ENCODE data around the gene MSGN1.

The MSGN1 gene

DNA sequence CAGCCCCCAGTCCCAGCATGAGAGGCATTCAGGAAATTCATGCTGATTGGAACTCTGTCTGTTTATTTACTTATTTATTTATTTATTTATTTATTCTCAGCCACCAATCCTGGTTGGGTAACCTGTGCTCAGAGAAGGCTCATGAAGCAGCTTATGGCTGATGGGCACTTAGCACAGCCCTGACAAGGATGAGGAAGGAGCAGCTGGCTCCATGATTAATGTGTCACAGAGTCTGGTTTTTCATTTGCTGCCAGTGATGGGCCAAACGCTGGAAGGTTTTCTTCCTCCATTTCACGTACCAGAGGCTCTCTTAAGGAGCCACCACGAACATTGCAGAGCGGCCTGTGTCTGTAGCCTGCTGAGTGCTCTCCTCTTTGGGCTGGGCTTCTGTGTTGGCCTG, 33.9 kb downstream of the MSGN1 start:
- DNase-seq = no peak

GRCh38 chr2:17851731-17852585, 35.7 kb downstream of the MSGN1 start:
- peak; percentile 78 for DNase-seq

DNA sequence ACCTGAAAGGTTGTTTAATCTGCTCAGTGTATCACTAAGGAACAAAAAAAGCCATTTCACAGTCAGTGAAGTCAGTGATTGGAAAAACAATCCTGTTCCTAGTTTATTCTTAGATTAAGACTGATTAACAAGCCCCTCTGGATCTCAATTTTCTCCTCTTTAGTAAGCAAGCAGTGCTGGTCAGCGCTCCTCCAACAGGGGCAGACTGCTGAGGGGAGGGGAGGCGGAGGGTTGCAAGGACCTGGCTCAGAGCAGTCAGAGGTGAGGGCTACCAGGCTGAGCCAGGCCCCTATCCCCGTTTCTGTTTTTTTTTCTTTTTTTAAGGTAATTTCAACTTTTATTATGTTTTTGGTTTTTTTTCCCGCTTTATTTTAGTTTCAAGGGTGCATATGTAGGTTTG, 37.5 kb downstream of the MSGN1 start:
- DNase-seq = no peak

DNA sequence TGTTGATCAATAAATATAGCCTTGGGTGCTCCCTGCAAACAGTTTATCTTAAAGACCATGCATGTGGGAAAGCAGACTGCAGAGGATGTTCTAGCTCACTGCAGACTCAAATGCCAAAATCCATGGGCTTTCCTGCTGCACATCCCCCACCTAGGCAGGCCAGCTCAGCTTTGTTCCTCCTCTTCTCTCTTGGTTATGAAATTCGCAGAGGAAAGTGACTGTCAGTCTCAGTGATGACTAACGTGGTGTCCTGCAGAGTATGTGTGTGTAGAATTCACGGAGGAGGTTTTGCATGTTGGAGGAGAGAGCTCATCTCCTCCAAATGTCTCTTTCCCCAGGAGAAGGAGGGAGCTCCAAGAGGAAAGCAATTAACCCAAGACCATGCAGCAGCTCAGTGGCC, 40.8 kb downstream of the MSGN1 start:
- no peak for DNase-seq

DNA sequence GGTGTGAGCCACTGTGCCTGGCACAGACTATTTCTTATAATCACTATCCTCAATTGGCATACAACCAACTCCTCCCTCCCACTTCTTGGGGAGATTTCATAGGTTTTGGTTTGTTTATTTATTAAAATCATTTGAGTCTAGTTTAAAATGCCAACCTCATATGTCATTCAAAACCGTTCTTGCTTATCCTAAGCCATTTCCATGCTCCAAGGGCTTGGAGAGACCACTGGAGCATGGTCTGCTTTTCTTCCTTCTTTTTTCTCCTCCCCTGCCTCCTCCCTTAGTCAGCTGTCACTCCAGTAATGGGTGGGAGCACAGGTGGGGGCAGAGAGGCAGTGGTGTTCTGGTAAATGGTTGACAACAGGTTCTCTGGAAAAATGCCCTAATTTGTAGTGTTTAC, 41.8 kb downstream of the MSGN1 start:
- no peak for DNase-seq

- no peak for DNase-seq
These were observed 47.3 kb downstream of the MSGN1 start for GRCh38 chr2:17863539-17863938.

GRCh38 chr2:17864676-17865075, 48.4 kb downstream of the MSGN1 start:
- DNase-seq = no peak

DNA sequence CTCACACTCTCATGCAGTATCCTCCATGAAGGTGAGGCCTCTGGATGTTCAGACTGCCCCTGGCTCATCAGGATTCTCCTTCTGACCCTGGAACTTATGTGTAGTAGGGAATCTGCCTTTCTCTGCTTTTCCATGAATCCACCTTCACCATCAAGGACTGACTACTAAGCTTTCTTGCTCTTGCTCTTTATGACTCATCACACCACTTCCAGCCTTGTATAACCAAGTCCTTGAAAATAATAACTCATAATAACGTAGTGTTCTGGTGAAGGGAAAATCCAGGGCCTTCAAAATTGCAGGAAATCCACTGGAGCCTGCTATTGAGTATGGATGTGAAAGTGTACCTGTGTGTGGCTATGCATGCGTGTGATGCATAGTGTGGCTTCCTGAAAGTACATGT, 50.9 kb downstream of the MSGN1 start:
- DNase-seq = no peak

Data from OCI-M1 (cell line).